Activated CD4-positive, alpha-beta T cell treated with anti-CD3 and anti-CD28 coated beads for 48 hours (primary cell): Measurements from ENCODE around the gene PCDHAC2.

Experiments used
- DNase-seq: peaks from one replicate; pipeline ENCODE4 v3.0.0-alpha.2; 2020

The PCDHAC2 gene

DNA sequence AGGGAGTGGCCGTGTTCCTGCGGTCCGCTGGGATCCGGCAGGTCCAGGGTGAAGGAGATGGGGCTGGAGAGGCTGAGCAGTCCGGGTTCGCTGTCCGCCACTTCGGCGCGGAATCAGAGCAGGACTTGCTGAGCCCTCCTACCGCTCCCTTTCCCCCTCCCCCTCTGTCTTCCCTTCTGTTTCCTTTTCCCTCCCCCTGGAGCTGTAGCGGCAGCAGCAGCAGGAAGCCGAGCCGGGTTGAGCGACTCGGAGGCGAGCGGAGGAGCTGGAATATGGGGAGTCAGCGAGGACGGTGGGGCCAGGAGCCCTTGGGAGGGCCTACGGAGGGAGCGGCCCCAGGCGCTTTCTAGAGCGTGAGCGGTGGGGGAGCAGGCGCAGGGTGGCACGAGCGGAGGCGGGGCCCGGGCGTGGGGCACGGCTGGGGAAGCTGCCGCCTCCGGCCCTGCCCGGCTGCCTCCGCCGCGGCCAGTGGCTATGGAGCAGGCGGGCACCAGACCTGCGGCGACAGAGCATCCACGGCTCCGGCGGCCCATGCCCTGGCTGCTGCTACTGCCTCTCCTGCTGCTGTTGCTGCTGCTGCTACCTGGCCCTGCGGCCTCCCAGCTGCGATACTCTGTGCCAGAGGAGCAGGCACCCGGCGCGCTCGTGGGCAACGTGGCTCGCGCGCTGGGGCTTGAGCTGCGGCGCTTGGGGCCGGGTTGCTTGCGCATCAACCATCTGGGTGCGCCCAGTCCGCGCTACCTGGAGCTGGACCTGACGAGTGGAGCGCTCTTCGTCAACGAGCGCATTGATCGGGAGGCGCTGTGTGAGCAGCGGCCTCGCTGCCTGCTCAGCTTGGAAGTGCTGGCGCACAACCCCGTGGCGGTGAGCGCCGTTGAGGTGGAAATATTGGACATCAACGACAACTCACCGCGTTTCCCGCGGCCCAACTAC lies at the start of gene PCDHAC2:
PCDHAC2 (plus strand) TSS at position 184 of the 933 bp plus-strand sequence; CDS start at position 475, 291 bp downstream.
- DNase-seq: peak; percentile 2

GRCh38 chr5:140923601-140924000 lies 42.7 kb upstream of the PCDHAC2 start:
- DNase-seq: no peak

- no peak for DNase-seq
These were observed 40.4 kb upstream of the PCDHAC2 start, which contains the start of gene PCDHAC1 for GRCh38 chr5:140925806-140926442. PCDHAC1 (plus strand) TSS chr5:140926299; CDS start chr5:140926893, 594 bp downstream.

DNA sequence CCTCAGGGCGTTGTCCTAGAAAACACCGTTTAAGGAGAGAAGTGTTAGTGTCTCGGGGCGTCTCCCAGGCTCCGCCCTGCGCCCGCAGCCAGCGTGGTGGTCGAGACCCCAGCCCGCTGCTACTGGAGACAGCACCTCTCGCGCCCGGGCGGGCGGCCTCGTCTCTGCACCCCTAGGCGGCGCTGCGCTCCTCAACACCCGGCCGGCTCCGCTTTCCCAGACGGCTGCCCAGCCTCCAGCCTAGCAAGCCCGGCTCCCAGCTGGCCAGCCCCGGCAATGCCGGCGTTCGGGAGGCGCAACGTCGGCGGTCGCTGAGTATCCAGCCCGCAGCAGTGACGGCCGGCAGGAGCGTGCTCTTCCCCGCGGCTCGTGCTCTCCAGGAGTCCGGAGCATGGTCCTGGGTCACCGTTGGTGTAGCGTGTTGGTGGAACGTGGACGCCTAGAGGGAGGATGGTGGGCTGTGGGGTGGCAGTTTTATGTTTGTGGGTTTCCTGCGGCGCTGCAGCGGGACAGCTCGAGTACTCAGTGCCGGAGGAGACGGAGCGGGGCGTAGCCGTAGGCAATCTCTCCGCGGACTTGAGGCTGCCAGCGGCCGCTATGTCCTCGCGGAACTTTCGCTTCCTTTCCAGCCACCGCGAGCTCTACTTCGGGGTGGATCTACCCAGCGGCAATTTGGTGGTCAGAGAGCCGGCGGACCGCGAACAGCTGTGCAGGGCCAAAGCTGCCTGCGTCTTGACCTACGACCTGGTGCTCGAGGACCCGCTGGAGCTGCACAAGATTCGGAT lies 39.6 kb upstream of the PCDHAC2 start:
- DNase-seq: peak; percentile 60

GRCh38 chr5:140927228-140927573 lies 39.1 kb upstream of the PCDHAC2 start:
- no peak for DNase-seq

- no peak for DNase-seq
These were observed 31.2 kb upstream of the PCDHAC2 start for GRCh38 chr5:140934964-140935606.

- no peak for DNase-seq
These were observed 19.7 kb upstream of the PCDHAC2 start for GRCh38 chr5:140946578-140946977.

- DNase-seq: no peak
These were observed 14.6 kb upstream of the PCDHAC2 start for GRCh38 chr5:140951636-140952035.

- no peak for DNase-seq
These were observed 13.0 kb upstream of the PCDHAC2 start for GRCh38 chr5:140953234-140953633.

- DNase-seq: no peak
These were observed 4.1 kb upstream of the PCDHAC2 start for GRCh38 chr5:140962190-140962589.

GRCh38 chr5:140964356-140964755 lies 1.9 kb upstream of the PCDHAC2 start:
- no peak for DNase-seq

GRCh38 chr5:140965905-140966292 lies 377 bp upstream of the PCDHAC2 start:
- no peak for DNase-seq

- DNase-seq: no peak
These were observed 1.1 kb downstream of the PCDHAC2 start for GRCh38 chr5:140967226-140967893.

- DNase-seq: no peak
These were observed 3.6 kb downstream of the PCDHAC2 start for GRCh38 chr5:140969880-140970279.

- no peak for DNase-seq
These were observed 7.3 kb downstream of the PCDHAC2 start for GRCh38 chr5:140973550-140973949.

GRCh38 chr5:140977003-140977402 lies 10.7 kb downstream of the PCDHAC2 start:
- no peak for DNase-seq

DNA sequence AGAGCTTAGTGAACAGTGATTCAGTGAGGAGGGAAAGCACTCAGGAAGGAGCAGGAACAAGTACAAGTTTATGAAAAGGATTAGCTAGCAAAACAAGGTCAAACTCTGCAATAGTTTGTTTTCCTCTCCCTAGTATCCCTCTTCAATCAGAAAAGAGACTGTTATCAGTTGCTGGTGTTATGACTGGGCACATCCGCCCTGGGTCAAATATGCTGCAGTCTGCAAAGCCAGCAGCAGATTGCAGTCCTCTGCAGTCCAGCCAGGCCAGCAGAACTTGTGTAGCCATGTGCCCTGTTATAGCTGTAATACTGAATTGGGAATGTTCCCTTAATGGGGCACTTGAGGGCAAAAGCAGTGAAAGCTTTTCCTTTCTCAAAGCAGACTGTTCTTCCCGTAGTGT lies 12.0 kb downstream of the PCDHAC2 start:
- no peak for DNase-seq

GRCh38 chr5:140978983-140979382 lies 12.7 kb downstream of the PCDHAC2 start:
- DNase-seq: no peak

- DNase-seq: no peak
These were observed 15.9 kb downstream of the PCDHAC2 start for GRCh38 chr5:140982083-140982716.

GRCh38 chr5:140986117-140986521 lies 19.8 kb downstream of the PCDHAC2 start:
- DNase-seq: no peak

DNA sequence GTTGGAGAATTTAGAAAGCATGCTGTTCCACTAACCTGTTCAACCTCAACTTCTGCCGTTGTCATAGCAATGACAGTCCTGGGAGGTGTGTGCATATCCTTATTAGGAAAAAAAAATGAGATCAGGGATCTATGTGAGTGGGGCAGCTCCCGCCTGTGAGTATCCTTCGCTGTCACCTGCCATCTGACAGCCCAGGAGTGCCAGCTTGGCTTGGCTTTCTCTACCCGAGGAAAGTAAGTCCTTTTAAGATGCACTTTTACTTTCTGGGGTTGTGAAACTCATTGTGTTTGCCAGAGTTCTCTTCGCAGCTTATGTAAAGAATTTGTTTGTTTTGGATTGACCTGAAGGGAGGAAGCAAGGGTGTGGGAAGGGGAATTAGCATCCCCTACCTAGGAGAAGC lies 21.8 kb downstream of the PCDHAC2 start:
- no peak for DNase-seq

GRCh38 chr5:140988608-140989007 lies 22.3 kb downstream of the PCDHAC2 start:
- DNase-seq: no peak
